Eye (tissue), 1 donor: ENCODE data around the gene OR4P4.

Experiments
- DNase-seq: peaks from one replicate; pipeline ENCODE4 v3.0.0-alpha.2; 2015

The OR4P4 gene

DNA sequence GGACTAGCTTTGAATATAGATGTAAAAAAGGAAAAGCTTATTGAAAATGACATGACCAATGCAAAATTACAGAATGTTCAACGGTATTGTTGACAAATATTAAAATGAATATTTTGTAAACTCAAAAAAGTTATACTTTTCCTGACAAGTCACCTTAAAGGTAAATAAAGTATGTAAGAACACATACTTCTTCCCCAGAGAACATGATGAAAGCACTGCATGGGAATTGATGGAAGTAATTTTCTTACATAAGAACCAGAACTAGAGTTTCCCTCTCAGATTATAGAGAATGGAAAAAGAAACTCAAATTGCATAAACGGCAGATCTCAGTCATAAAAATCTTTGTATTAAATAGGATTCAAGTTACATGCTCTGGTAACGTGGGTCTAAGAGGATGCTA is at the start of gene OR4P4:
OR4P4 (plus strand) TSS at position 301 of the 400 bp plus-strand sequence.
- DNase-seq, result no peak

DNA sequence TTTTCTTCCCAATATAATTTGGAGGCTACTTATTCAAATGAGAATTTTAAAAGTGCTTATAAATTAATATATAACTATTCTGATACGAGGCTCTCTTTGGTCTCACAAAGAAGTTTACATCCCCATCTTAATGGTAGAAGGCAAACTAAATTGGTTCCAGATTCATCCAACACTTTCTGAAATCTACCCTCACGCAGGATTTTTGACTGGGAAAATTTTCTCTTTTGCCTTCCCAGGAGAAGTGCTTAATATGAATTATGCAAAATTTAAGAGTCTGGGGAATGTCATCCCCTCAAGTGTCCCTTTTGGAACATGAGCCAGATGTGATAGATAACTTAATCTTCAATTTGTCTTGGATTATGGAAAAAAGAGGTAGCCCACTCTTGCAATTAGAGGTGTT is 27.4 kb upstream of the OR4P4 start, which contains the start of gene OR4C11:
OR4C11 (minus strand) TSS at position 101 of the 400 bp plus-strand sequence. CDS start 3,272 bp downstream, outside the sequence.
- no peak for DNase-seq

DNA sequence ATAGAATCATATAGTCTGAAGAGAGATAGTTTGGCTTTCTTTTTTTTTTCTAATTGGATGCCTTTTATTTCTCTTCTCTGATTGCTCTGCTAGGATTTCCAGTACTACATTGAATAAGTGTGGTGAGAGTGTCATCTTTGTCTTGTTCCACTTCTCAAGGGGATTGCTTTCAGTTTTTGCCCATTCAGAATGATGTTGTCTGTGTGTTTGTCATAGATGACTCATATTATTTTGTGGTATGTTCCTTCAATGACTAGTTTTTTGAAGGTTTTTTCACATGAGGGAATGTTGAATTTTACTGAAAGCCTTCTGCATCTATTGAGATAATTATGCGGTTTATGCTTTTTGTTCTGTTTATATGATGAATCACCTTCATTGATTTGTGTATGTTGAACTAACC is 10.4 kb upstream of the OR4P4 start:
- DNase-seq, result no peak

DNA sequence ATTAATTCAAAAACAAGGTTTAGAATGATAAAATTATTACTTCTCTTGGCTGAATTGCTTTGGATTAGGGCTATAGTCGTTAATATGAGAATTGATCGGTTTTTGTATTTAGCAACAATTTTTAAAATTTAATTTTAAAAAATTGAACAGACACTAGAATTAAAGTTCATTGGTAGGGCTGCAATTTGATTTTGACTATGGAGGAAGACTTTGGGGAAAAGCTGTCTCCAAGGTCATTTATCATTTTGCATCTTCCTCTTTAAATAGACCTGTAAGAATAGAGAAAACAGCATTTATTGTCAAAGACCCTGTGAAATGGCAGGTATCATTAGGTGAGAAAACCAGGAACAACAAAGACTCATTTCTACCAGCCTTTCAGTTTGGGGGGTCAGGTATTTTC is 13.1 kb downstream of the OR4P4 start, which contains the start of gene OR4S2:
OR4S2 (plus strand) TSS at position 301 of the 400 bp plus-strand sequence. CDS start 2,577 bp downstream, outside the sequence.
- DNase-seq, result no peak

DNA sequence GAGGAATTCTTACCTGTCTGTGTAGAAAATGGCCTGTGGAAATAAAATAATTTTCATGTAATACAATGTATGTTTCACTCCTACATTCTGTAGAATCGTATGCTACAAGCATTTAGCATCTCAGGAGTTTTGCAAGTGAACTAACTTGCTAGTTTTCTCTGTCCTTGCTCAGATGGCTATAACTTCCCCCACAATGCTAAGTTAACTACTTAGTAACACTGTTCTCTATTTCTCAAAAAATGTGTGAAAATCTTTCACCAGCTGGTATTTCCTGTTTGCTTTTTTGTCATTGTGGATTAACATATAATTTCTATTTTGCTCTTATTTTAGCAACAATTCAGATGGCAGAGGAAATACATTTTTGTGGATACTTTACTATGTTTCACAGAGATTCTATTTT is 17.6 kb downstream of the OR4P4 start:
- no peak for DNase-seq

DNA sequence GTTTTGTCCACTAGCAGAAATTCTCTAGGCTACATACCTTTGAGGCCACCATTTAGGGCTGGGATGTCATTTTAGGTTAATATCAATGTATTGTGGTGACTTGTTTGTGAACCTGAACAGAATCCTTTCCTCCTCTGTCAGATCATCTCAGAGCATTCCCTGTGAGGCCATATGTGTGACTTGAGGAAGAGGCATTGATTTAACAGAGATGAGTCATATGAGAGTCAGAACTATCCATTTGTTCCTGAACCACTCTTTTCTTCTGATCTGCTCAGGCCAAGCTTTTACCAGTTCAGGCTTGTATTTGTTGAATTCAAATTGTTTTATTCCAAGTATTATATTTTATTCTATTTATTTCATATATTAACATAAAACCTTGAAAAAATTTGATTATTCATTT is 20.2 kb downstream of the OR4P4 start:
- no peak for DNase-seq

DNA sequence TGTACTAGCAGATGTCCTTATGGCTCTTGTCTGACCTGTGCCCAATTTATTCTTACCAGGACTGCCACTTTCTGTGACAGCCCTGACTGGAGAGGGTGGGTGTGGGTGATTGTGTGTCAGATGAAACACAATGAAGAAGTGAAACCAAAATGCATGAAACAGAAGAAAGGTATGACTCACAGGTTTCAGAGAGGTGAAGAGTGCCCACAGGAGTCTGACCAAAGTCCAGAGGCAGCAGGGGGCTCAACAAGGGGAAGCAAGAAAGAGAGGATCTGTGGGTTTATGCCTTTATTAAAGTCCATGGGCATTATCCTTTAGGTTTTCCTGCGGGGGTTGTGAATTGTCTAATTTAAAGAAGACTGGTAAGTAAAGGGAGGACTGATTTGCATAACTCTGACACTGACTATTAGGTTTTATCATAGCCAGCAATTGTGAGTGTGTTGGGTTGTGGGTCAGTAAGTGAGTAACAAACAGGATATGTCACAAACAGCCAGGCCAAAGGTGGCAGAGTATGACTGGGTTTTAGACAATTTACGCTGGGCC is 23.2 kb downstream of the OR4P4 start:
- no peak for DNase-seq

DNA sequence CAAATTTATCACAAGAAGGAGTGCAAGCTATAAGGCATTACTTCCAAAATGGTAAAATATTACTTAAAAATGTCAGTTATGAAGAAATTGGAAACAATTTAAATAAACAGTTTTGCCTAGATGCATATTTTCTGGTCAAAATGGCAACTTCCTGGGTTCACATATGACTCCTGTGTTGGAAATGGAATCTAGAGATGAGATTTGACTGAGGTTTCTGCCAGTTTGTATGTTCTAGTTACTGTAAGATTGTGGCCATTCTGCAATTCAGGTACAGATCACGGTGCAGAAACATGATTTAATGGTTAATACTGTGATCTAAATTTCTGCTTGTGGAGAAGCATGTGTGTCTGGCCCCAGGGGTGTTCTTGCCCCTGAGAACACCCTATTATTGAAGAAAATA is 23.7 kb downstream of the OR4P4 start:
- DNase-seq, result no peak

DNA sequence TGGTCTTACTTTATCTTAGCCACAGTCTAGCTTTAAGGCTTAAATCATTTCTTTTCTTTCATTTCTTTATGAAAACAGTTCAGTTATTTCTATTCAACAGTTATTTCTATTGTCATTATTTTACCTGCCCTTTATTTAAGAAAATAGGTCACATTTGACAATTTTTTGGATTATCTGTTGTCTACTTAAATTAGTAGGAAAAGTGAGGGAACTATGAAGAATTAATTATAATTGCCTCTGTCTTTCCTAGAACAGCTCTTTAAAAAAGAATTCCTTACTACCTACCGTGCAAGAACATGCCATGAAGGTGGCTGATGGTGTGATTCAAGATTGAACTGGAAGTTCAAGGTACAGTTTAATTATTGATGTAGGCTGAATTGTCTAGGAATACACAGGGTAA is 27.0 kb downstream of the OR4P4 start, which contains the start of gene OR4C6:
OR4C6 (plus strand) TSS at position 301 of the 400 bp plus-strand sequence. CDS start 2,966 bp downstream, outside the sequence.
- DNase-seq, result no peak

DNA sequence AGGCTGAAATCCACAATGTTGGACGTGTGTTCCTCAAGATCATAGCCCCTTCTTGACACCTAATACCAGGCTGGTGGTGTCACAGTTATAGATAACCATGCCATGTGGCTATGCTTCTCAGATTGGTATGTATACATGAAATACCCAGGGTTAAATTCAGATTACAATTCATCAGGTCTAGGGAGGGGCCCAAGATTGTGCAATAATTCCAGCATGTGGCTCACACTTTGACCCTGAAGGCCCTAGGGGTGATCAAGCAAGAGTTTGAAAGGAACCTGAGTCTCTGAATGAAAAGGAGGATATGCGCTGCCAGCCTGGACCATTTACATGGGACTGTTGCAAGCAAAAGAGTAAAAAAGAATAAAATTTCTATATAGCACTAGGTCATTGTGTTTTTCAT is 34.5 kb downstream of the OR4P4 start:
- no peak for DNase-seq

DNA sequence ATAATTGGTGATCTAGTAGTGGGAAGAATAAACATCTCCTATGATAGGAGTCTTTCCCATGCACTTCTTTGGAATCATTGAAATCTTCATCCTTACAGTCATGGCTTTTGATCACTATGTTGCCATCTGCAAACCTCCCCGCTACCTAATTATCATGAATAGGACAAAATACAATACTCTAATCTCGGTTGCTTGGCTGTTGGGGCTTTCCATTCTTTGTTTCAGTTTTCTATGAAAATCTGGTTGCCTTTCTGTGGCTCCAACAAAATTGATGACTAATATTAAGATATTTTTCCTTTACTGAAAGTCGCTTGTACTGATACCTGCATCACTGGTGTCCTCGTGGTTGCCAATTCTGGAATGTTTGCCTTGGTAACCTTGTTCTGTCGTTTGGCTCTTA is 38.9 kb downstream of the OR4P4 start:
- no peak for DNase-seq
